SU-DHL-6 (cell line): ENCODE results near the gene GLDN.

Experiments
- CTCF ChIP-seq: fragments of 200-600 bp; sonication (generic); IDR thresholded peaks from one replicate; pipeline ENCODE4 v1.5.1; 2017; ENCODE audit warnings: antibody characterized with exemption, mild to moderate bottlenecking, low read length, moderate library complexity; ENCODE audit not compliant: insufficient read depth, poor library complexity, severe bottlenecking
- EZH2phosphoT487 ChIP-seq: fragments of 200-600 bp; sonication (generic), shearing (Covaris generic); conservative IDR thresholded peaks from 2 replicates; pipeline ENCODE4 v1.6.1; 2018; ENCODE audit warnings: mild to moderate bottlenecking, antibody characterized with exemption, low read length, moderate library complexity, mixed read lengths

- no peak for TF ChIP-seq CTCF
- TF ChIP-seq EZH2phosphoT487: no peak
These were observed 49.5 kb downstream of the GLDN start for GRCh38 chr15:51390966-51391422.
